ENCODE results near the gene CALY. TPM values are rescaled to one million over a fixed set of nuclear protein-coding genes. Genes with fewer than 3 reads are reported as not detected.

Gene CALY
- total RNA-seq, 1 donor = not detected

- DNase-seq (ENCODE audit: low read depth in 2 of 3, low spot score in 2 of 3) = no peak
These were observed 16.7 kb upstream of the CALY start for GRCh38 chr10:133353202-133353959.

GRCh38 chr10:133351408-133352318, 15.0 kb upstream of the CALY start:
- DNase-seq (ENCODE audit: low read depth in 2 of 3, low spot score in 2 of 3) = no peak

DNA sequence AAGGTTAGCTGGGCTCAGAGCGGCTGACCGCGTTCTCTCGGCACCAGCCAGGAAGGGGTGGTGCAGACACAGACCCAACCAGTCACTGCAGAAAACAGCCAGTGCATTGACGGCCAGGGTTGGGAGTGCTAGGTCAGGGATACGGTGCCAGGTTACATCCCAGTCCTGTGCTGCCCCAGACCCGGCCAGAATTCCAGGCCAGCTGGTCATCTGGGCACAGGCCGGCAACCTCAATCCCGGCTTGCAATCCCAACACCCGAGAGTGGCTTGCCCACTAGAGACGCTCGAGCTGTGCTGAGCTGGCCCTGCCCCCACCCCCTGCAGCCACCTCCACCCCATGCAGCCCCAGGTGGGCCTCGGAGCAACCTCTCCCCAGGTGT, 14.2 kb upstream of the CALY start:
- DNase-seq (ENCODE audit: low read depth in 2 of 3, low spot score in 2 of 3) = no peak

- no peak for DNase-seq (ENCODE audit: low read depth in 2 of 3, low spot score in 2 of 3)
These were observed 13.7 kb upstream of the CALY start for GRCh38 chr10:133350283-133350949.

DNA sequence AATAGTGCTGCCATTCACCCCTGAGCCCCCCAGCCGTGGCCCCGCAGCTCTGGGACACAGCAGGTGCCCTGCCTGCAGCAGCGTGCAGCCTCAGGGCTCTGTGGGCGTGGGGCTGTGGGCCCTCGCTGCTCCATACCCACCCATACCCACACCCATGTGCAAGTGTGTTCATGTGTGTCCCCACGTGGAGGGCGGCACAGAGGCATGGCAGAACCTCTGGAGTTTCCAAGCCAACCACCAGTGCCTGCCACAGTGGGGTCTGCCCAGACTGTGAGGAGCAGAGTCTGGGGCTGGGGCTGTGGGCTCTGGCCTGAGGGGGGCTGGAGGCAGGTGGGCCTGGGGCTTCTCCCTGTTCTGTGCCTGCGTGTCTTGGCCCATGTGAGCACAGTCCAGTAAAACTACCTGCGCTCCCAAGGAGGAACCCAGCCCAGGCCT, 12.9 kb upstream of the CALY start:
- no peak for DNase-seq (ENCODE audit: low read depth in 2 of 3, low spot score in 2 of 3)

DNA sequence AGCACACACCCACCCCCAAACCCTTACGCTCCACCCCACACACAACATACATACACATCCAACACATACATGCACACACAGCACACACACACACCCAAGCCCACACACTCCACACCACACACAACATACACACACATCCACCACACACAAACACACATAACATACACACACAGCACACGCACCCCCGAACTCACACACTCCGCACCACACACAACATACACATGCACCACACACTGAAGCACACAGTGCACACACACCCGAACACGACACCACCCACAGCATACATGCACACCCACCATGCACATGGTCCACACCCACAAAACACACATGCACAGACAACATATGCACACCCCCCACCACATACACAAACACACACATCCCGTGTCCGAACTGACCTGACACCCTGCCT, 12.5 kb upstream of the CALY start:
- DNase-seq (ENCODE audit: low read depth in 2 of 3, low spot score in 2 of 3) = no peak

GRCh38 chr10:133347710-133348517, 11.2 kb upstream of the CALY start:
- DNase-seq (ENCODE audit: low read depth in 2 of 3, low spot score in 2 of 3) = no peak

GRCh38 chr10:133346413-133346812, 9.7 kb upstream of the CALY start:
- no peak for DNase-seq (ENCODE audit: low read depth in 2 of 3, low spot score in 2 of 3)

- DNase-seq (ENCODE audit: low read depth in 2 of 3, low spot score in 2 of 3) = no peak
These were observed 7.5 kb upstream of the CALY start for GRCh38 chr10:133344236-133344635.

DNA sequence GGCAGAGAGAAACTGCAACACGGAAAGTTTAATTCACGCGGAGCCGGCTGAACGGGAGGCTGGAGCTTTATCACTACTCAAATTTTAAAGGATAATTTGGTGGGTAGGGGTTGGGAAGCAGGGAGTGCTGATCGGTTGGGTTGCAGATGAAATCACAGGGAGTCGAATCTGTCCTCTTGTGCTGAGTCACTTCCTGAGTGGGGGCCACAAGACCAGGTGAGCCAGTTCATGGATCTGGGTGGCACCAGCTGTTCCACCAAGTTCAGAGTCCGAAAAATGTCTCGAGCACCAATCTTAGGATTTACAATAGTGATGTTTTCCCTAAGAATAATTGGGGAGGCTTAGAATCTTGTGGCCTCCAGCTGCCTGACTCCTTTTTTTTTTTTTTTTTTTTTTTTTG, 6.9 kb upstream of the CALY start:
- DNase-seq (ENCODE audit: low read depth in 2 of 3, low spot score in 2 of 3) = no peak

- no peak for DNase-seq (ENCODE audit: low read depth in 2 of 3, low spot score in 2 of 3)
These were observed 6.2 kb upstream of the CALY start for GRCh38 chr10:133342942-133343341.

DNA sequence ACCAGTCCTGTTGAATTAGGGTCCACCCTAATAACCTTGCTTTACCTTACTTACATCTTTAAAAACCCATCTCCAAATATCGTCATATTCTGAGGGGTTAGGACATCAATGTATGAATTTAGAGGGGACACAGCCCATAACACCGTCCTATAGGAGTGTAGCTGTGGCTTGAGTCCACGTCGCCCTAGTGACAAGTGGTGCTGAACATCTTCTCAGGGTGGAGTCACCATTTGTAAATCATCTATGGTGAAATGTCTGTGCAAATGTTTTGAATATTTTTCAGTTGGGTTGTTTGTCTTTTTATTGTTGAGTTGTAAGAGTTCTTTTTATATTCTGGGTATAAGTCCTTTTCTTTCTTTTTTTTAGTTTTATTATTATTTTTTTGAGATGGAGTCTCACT, 5.3 kb upstream of the CALY start:
- DNase-seq (ENCODE audit: low read depth in 2 of 3, low spot score in 2 of 3) = no peak

GRCh38 chr10:133339708-133340380, 3.1 kb upstream of the CALY start:
- DNase-seq (ENCODE audit: low read depth in 2 of 3, low spot score in 2 of 3) = no peak

GRCh38 chr10:133338080-133339071, 1.7 kb upstream of the CALY start:
- no peak for DNase-seq (ENCODE audit: low read depth in 2 of 3, low spot score in 2 of 3)

- DNase-seq (ENCODE audit: low read depth in 2 of 3, low spot score in 2 of 3) = no peak
These were observed 652 bp upstream of the CALY start for GRCh38 chr10:133337370-133337725.

- DNase-seq (ENCODE audit: low read depth in 2 of 3, low spot score in 2 of 3) = no peak
These were observed 549 bp downstream of the CALY start for GRCh38 chr10:133336118-133336576.

GRCh38 chr10:133335246-133336117, 1.2 kb downstream of the CALY start:
- peak; percentile 84 to 92 (median 87) for DNase-seq (ENCODE audit: low read depth in 2 of 3, low spot score in 2 of 3)

All from hematopoietic multipotent progenitor cell (in vitro differentiated cells).